H1 (cell line): Measurements from ENCODE around the gene SPC24. TPM values are rescaled to one million over a fixed set of nuclear protein-coding genes. Genes with fewer than 3 reads are reported as not detected.

Experiments
- HDAC2 ChIP-seq, 2 experiments: fragments of 300-600 bp in 1 of 2; sonication (generic) in 1 of 2; IDR thresholded peaks; 2 replicates each; pipeline ENCODE4 v1.6.1; 2011 to 2012; ENCODE audit warnings: low read depth in 2 of 2, low read length in 2 of 2, mild to moderate bottlenecking in 2 of 2, moderate library complexity in 2 of 2, borderline replicate concordance in 1 of 2, inconsistent platforms in 1 of 2
- polyA plus RNA-seq, 7 experiments: library from polyadenylated mRNA; depleted of rRNA in 3 of 7; stranded (reverse) in 5 of 7; unstranded in 2 of 7; fragments of >200 nt in 5 of 7; fragments of 200-250 nt in 2 of 7; gene quantifications; 1 replicate in 5 of 7; 2 replicates in 1 of 7; 4 replicates in 1 of 7; pipeline versions ENCODE4 v1.2.1 to v1.2.3, GENCODE V29; 2011 to 2013; ENCODE audit warnings: missing spikeins in 2 of 7, mixed read lengths in 2 of 7
- total RNA-seq: library from RNA; stranded (reverse); fragmentation: NEBNext Ultra II Directional; extraction: Animal tissue kit (Norgen Biotek cat#: 25700); gene quantifications from 2 replicates; pipeline ENCODE4 v1.2.1, GENCODE V29; 2021

Gene SPC24
- total and polyA plus RNA-seq, 2 of the 8 experiments (the other 6 are each of a cell fraction or from before 2014, with no cell fraction given), result 17.7 to 42.4 TPM

DNA sequence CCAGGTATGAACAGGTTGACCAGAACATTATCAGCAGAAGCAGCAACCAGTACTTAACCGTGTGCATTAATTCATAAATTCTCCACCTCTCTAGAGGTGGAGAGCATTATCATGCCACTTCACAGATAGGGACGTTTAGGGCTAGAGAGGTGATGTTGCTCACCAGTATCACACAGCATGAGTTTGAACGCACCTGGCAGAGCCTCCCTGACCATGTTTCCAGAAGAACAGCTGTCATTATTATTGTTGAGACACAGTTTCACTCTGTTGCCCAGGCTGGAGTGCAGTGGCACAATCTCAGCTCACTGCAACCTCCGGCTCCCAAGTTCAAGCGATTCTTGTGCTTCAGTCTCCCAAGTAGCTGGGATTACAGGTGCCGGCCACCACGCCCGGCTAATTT is 34.9 kb upstream of the SPC24 start (continued):
- no peak for TF ChIP-seq HDAC2 (IDR thresholded peaks at IDR 0.05; ENCODE audit: borderline replicate concordance in 1 of 2, low read depth in 2 of 2, low read length in 2 of 2)
